ENCODE data around the gene GOLGA6B.

DNA sequence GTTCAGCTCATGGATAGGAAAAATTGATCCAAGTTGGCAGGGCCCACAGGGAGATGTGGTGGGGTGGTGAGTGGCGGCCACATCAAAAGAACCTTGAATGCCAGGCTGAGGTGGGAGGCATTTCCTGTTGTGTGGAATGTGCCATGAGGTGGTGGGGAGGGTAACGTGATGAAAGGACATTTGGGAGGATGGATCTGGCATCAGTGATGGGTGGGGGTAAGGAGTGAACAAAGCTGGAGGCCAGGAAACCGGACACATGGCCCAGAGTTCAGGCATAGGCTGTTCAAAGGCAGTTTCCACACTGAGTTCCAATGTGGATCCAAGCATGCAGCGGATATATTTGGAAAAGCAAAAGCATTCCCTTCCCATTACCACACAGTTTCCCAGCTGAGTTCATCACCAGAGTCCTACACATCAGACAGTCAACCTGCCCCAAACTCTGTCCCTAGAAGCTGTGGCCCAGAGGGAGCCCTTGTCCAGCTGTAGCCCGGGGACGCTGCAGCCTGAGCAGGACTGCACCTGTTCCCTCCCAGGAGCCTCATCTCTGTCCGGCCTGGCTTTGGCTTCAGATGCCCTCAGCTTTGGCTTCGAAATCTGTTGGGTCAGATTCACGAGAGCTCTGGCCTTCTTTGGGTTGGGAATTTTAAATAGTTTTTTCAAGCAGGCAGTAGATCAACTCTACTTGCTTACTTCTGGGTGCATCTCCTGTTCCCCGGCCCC lies 37.8 kb upstream of the GOLGA6B start:
- TF ChIP-seq CTCF (conservative IDR thresholded peaks at IDR 0.05): no peak
- TF ChIP-seq EZH2 (IDR thresholded peaks at IDR 0.05; ENCODE audit: low read depth): no peak

Data from PC-9 (cell line).